Keratinocyte (primary cell): ENCODE measurements around the gene THSD7B.
"Not testable (repeated sequence)": the region's sequence is repeated elsewhere in the genome, so short reads cannot be mapped to it uniquely, and the experiment has no call there.

ENCODE experiments used
- CTCF ChIP-seq, 3 experiments: IDR thresholded peaks in 1 of 3; conservative IDR thresholded peaks in 1 of 3; optimal IDR thresholded peaks in 1 of 3; 2 replicates in 2 of 3; 3 replicates in 1 of 3; pipeline versions ENCODE3 to v1.5.1; 2011; ENCODE audit warnings: low read length in 3 of 3, mild to moderate bottlenecking in 3 of 3, moderate library complexity in 2 of 3, control low read depth in 1 of 3, inconsistent platforms in 1 of 3; ENCODE audit not compliant: insufficient read depth in 2 of 3; ENCODE audit errors: extremely low read depth in 1 of 3
- EZH2 ChIP-seq: IDR thresholded peaks from one replicate; pipeline ENCODE4 v1.6.1; 2012; ENCODE audit warnings: inconsistent platforms, mild to moderate bottlenecking, low read length, moderate library complexity

GRCh38 chr2:137101814-137102213 is 336.5 kb downstream of the THSD7B start:
- not testable (repeated sequence) for TF ChIP-seq CTCF (optimal IDR thresholded peaks at IDR 0.05 in 1 of 3, IDR thresholded peaks at IDR 0.05 in 1 of 3, conservative IDR thresholded peaks at IDR 0.05 in 1 of 3; ENCODE audit: extremely low read depth in 1 of 3, insufficient read depth in 2 of 3, low read length in 3 of 3); EZH2
